Measurements from ENCODE around the gene SYNE4. TPM values are rescaled to one million over a fixed set of nuclear protein-coding genes. Genes with fewer than 3 reads are reported as not detected.
"Not testable (repeated sequence)": the region's sequence is repeated elsewhere in the genome, so short reads cannot be mapped to it uniquely, and the experiment has no call there.

The SYNE4 gene
- total RNA-seq, 1 donor, result not detected

DNA sequence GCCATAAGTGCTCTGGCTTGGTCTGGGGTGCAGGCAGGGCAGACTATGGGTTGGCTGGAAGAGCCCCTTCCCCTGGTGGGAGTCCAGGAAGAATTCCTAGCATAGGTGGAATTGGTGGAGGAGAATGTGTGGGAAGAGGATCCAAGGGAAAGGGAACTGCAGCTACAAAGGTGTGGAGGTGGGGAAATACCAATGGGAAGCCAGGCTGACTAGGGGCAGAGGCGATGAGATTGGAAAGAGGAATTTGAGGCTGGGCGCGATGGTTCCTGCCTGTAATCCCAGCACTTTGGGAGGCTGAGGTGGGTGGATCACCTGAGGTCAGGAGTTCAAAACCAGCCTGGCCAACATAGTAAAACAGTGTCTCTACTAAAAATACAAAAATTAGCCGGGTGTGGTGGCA, 18.5 kb downstream of the SYNE4 start:
- H3K4me3 ChIP-seq (ENCODE audit: low read depth, low read length), result no peak overlapping the region
- DNase-seq (ENCODE audit: low read depth), result no peak
- TF ChIP-seq, protein P1, sequence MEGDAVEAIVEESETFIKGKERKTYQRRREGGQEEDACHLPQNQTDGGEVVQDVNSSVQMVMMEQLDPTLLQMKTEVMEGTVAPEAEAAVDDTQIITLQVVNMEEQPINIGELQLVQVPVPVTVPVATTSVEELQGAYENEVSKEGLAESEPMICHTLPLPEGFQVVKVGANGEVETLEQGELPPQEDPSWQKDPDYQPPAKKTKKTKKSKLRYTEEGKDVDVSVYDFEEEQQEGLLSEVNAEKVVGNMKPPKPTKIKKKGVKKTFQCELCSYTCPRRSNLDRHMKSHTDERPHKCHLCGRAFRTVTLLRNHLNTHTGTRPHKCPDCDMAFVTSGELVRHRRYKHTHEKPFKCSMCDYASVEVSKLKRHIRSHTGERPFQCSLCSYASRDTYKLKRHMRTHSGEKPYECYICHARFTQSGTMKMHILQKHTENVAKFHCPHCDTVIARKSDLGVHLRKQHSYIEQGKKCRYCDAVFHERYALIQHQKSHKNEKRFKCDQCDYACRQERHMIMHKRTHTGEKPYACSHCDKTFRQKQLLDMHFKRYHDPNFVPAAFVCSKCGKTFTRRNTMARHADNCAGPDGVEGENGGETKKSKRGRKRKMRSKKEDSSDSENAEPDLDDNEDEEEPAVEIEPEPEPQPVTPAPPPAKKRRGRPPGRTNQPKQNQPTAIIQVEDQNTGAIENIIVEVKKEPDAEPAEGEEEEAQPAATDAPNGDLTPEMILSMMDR (IDR thresholded peaks at IDR 0.05; ENCODE audit: insufficient read depth, low read depth, low read length), result no peak

DNA sequence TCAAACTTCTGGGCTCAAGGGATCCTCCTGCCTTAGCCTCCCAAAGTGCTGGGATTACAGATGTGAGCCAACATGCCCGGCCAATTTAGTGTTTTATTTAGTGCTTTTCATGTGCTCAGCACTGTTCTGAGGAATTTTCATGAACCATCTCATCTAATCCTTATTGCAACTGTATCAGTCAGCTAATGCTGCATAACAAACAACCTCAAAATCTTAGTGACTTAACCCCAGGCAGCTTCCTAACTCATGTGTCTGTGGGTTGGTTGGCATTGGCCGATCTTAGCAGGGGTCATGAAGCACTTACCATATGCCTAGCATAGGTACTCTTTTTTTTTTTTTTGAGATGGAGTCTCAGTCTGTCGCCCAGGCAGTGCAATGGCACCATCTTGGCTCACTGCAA, 19.8 kb downstream of the SYNE4 start:
- no peak for DNase-seq (ENCODE audit: low read depth)
- no peak overlapping the region for H3K4me3 ChIP-seq (ENCODE audit: low read depth, low read length)
- TF ChIP-seq, protein P1 (IDR thresholded peaks at IDR 0.05; ENCODE audit: insufficient read depth, low read depth, low read length), result no peak

GRCh38 chr19:35987571-35987896, 21.1 kb downstream of the SYNE4 start:
- no peak for DNase-seq (ENCODE audit: low read depth)
- H3K4me3 ChIP-seq (ENCODE audit: low read depth, low read length), result no peak overlapping the region
- TF ChIP-seq, protein P1 (IDR thresholded peaks at IDR 0.05; ENCODE audit: insufficient read depth, low read depth, low read length), result no peak

- no peak for DNase-seq (ENCODE audit: low read depth)
These were observed 21.7 kb downstream of the SYNE4 start for GRCh38 chr19:35986664-35987570.

GRCh38 chr19:35986111-35986510, 22.5 kb downstream of the SYNE4 start:
- TF ChIP-seq, protein P1 (IDR thresholded peaks at IDR 0.05; ENCODE audit: insufficient read depth, low read depth, low read length), result no peak

More at GRCh38 chr19:35986664-35987570, 21.7 kb downstream of the SYNE4 start:
- H3K4me3 ChIP-seq (ENCODE audit: low read depth, low read length), result peak overlapping the region; percentile 36
- TF ChIP-seq, protein P1 (IDR thresholded peaks at IDR 0.05; ENCODE audit: insufficient read depth, low read depth, low read length), result no peak

GRCh38 chr19:35983177-35983576, 25.4 kb downstream of the SYNE4 start:
- no peak overlapping the region for H3K4me3 ChIP-seq (ENCODE audit: low read depth, low read length)
- TF ChIP-seq, protein P1 (IDR thresholded peaks at IDR 0.05; ENCODE audit: insufficient read depth, low read depth, low read length), result no peak
- no peak for DNase-seq (ENCODE audit: low read depth)

More at GRCh38 chr19:35986111-35986510, 22.5 kb downstream of the SYNE4 start:
- no peak overlapping the region for H3K4me3 ChIP-seq (ENCODE audit: low read depth, low read length)
- DNase-seq (ENCODE audit: low read depth), result no peak

DNA sequence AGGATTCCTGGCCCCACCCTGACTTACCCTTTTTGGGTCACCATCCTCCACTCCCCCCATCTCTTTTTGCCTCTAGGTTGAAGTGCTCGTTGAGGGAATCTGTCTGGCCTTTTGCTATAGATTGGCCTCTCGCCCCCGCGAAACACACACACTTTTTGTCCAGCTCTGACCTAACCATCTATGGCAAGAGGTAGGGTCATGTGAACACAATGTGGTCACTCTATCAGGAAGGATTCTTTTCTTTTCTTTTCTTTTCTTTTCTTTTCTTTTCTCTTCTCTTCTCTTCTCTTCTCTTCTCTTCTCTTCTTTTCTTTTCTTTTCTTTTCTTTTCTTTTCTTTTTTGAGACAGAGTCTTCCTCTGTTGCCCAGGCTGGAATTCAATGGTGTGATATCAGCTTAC, 27.6 kb downstream of the SYNE4 start:
- not testable (repeated sequence) for DNase-seq (ENCODE audit: low read depth); H3K4me3 ChIP-seq (ENCODE audit: low read depth, low read length)

Measured in fibroblast of villous mesenchyme (primary cell).